ENCODE data around the gene USPL1.
"Not testable (repeated sequence)": the region's sequence is repeated elsewhere in the genome, so short reads cannot be mapped to it uniquely, and the experiment has no call there.

The USPL1 gene

DNA sequence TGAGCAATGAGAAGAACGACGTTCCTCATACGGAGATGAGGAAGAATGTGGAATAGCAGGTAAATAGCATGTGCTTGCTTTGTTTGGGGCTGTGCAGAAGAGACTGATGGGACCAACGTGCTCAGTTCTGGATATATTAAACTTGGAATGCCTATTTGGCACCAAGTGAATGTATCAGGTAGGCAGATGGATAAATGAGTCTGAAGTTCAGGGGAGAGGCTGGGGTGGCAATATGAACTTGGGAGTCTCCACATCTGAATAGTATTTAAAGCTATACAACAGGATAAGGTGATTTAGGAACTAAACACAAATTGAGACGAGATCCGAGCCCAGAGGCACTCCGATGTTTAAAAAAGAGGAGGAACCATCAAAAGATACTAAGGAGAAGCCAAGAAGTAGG is 12.7 kb upstream of the USPL1 start:
- Mint-ChIP-seq H3K4me1 (peaks cover 21% of the 10 kb centered on the region), H3K9me3 (no peaks in the 10 kb centered on the region), H3K27me3 (no peaks in the 10 kb centered on the region), H3K4me3 (no peak overlapping the region), H3K36me3 (no peaks in the 10 kb centered on the region), H3K27ac (no peak overlapping the region)

GRCh38 chr13:30607186-30607585 is 10.5 kb upstream of the USPL1 start:
- Mint-ChIP-seq H3K4me1 (peaks cover 27% of the 10 kb centered on the region), H3K27ac (peak overlapping the region; percentile 49)
- not testable (repeated sequence) for H3K9me3 Mint-ChIP-seq

DNA sequence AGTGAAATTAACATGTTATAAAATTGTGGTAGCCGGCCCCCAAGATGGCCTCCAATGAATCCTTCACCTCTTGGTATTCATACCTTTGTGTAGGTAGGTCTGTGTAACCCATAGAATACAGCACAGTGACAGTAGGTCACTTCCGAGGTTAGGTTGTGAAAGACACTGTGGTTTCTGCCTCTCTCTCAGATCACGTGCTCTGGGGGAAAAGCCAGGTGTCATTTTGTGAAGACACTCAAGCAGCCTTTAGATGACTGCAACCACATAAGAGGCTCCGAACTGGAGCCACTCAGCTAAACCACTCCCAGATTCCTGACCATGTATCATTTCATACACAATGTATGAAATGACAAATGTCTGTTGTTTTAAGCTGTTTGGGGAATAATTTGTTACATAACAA is 9.8 kb upstream of the USPL1 start:
- Mint-ChIP-seq H3K9me3 (no peaks in the 10 kb centered on the region), H3K36me3 (no peaks in the 10 kb centered on the region), H3K4me3 (no peak overlapping the region), H3K27ac (no peak overlapping the region), H3K4me1 (peaks cover 27% of the 10 kb centered on the region), H3K27me3 (no peaks in the 10 kb centered on the region)

More at GRCh38 chr13:30607186-30607585, 10.5 kb upstream of the USPL1 start:
- not testable (repeated sequence) for H3K27me3 Mint-ChIP-seq, H3K4me3 Mint-ChIP-seq, H3K36me3 Mint-ChIP-seq

DNA sequence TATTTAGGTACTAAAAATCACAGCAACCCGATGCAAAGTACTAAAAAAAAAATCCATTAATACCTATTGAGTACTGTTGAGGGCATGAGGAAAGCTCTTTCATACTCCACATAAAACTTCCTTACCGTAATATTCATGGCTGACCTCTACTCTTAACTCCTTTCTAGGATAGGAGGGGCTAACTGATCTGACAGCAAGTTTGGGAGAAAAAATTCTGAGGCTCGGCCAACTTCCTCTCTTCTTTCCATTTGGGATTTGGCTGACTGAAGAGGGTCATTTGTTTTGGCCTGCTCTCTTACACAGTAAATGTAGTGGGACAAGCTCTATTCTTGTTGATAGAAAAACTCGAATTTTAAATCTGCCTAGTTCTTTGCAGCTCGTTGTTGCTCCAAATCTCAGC is 9.4 kb upstream of the USPL1 start:
- Mint-ChIP-seq H3K4me3 (no peak overlapping the region), H3K4me1 (peaks cover 27% of the 10 kb centered on the region), H3K9me3 (no peaks in the 10 kb centered on the region), H3K27me3 (no peaks in the 10 kb centered on the region), H3K27ac (no peak overlapping the region), H3K36me3 (no peaks in the 10 kb centered on the region)

DNA sequence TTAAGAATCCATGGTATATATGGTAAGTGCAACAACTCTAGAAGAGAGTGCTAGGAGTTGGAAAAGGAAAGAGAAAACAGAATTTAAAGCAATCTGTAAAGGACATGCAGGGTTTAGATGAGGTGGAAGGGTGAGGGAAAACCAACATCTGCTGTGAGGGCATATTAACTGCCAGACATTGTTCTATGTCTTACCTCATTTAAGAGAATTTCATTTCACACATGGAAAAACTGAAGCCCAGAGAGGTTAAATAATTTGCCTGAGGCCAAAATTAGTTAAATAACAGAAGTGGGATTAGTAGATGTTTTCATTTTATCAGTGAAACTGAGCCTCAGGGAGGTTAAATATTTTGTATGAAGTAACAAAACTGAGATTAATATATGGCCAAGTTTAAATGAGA is 7.4 kb upstream of the USPL1 start:
- peak overlapping the region; percentile 10 for H3K27ac Mint-ChIP-seq
- H3K36me3 Mint-ChIP-seq = peaks cover 3% of the 10 kb centered on the region
- H3K4me1 Mint-ChIP-seq = peaks cover 40% of the 10 kb centered on the region
- H3K27me3 Mint-ChIP-seq = no peaks in the 10 kb centered on the region
- H3K4me3 Mint-ChIP-seq = no peak overlapping the region
- H3K9me3 Mint-ChIP-seq = no peaks in the 10 kb centered on the region

GRCh38 chr13:30615481-30615865 is 2.2 kb upstream of the USPL1 start:
- no peaks in the 10 kb centered on the region for H3K9me3 Mint-ChIP-seq
- H3K27me3 Mint-ChIP-seq = no peaks in the 10 kb centered on the region
- no peak overlapping the region for H3K4me3 Mint-ChIP-seq
- peaks cover 3% of the 10 kb centered on the region for H3K36me3 Mint-ChIP-seq
- peak overlapping the region; percentile 24 for H3K27ac Mint-ChIP-seq
- H3K4me1 Mint-ChIP-seq = peaks cover 23% of the 10 kb centered on the region

GRCh38 chr13:30615866-30616541 is 1.7 kb upstream of the USPL1 start:
- no peaks in the 10 kb centered on the region for H3K9me3 Mint-ChIP-seq
- H3K27ac Mint-ChIP-seq = no peak overlapping the region
- no peak overlapping the region for H3K4me3 Mint-ChIP-seq
- H3K4me1 Mint-ChIP-seq = peaks cover 21% of the 10 kb centered on the region
- H3K27me3 Mint-ChIP-seq = no peaks in the 10 kb centered on the region
- peaks cover 4% of the 10 kb centered on the region for H3K36me3 Mint-ChIP-seq

DNA sequence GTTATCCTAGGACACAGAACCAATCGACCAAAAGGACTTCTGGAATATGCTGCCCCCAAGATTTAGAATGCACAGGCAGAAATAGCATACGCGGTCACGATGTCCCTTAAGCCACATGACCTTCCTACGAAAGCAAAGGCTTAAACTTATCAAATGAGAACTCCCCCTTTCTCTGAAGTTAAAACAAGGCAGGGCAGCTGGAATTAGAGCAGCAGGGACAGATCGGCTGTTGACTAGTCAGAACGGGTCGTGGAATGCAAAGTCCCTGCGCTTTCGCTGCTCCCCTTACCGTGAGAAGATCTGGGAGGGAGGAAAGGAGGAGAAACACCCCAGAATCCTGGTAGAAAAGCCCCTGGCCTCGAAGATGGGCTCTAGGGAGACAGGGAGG is 799 bp upstream of the USPL1 start:
- H3K4me3 Mint-ChIP-seq = no peak overlapping the region
- peaks cover 7% of the 10 kb centered on the region for H3K36me3 Mint-ChIP-seq
- no peaks in the 10 kb centered on the region for H3K9me3 Mint-ChIP-seq
- no peaks in the 10 kb centered on the region for H3K27me3 Mint-ChIP-seq
- H3K4me1 Mint-ChIP-seq = peaks cover 23% of the 10 kb centered on the region
- H3K27ac Mint-ChIP-seq = no peak overlapping the region

- no peak overlapping the region for H3K4me3 Mint-ChIP-seq
- H3K27ac Mint-ChIP-seq = no peak overlapping the region
- H3K36me3 Mint-ChIP-seq = peaks cover 9% of the 10 kb centered on the region
- no peaks in the 10 kb centered on the region for H3K27me3 Mint-ChIP-seq
- H3K9me3 Mint-ChIP-seq = no peaks in the 10 kb centered on the region
- H3K4me1 Mint-ChIP-seq = peaks cover 32% of the 10 kb centered on the region
Observed at GRCh38 chr13:30618186-30618929, 638 bp downstream of the USPL1 start.

- H3K27me3 Mint-ChIP-seq = no peaks in the 10 kb centered on the region
- peaks cover 8% of the 10 kb centered on the region for H3K36me3 Mint-ChIP-seq
- H3K9me3 Mint-ChIP-seq = no peaks in the 10 kb centered on the region
- no peak overlapping the region for H3K27ac Mint-ChIP-seq
- H3K4me3 Mint-ChIP-seq = no peak overlapping the region
- H3K4me1 Mint-ChIP-seq = peaks cover 33% of the 10 kb centered on the region
Observed at GRCh38 chr13:30618930-30619279, 1.2 kb downstream of the USPL1 start.

GRCh38 chr13:30619731-30620130 is 2.0 kb downstream of the USPL1 start:
- peak overlapping the region; percentile 56 for H3K27ac Mint-ChIP-seq

GRCh38 chr13:30620941-30621340 is 3.2 kb downstream of the USPL1 start:
- H3K27me3 Mint-ChIP-seq = no peaks in the 10 kb centered on the region
- no peaks in the 10 kb centered on the region for H3K9me3 Mint-ChIP-seq
- no peak overlapping the region for H3K27ac Mint-ChIP-seq
- H3K4me1 Mint-ChIP-seq = peaks cover 31% of the 10 kb centered on the region
- peaks cover 17% of the 10 kb centered on the region for H3K36me3 Mint-ChIP-seq
- H3K4me3 Mint-ChIP-seq = no peak overlapping the region

More at GRCh38 chr13:30619731-30620130, 2.0 kb downstream of the USPL1 start:
- H3K4me1 Mint-ChIP-seq = peaks cover 34% of the 10 kb centered on the region
- H3K36me3 Mint-ChIP-seq = peaks cover 13% of the 10 kb centered on the region
- H3K27me3 Mint-ChIP-seq = no peaks in the 10 kb centered on the region
- H3K9me3 Mint-ChIP-seq = no peaks in the 10 kb centered on the region
- H3K4me3 Mint-ChIP-seq = no peak overlapping the region

GRCh38 chr13:30622551-30622950 is 4.8 kb downstream of the USPL1 start:
- no peaks in the 10 kb centered on the region for H3K9me3 Mint-ChIP-seq
- H3K4me3 Mint-ChIP-seq = no peak overlapping the region
- H3K27me3 Mint-ChIP-seq = no peaks in the 10 kb centered on the region
- H3K4me1 Mint-ChIP-seq = peaks cover 35% of the 10 kb centered on the region
- H3K36me3 Mint-ChIP-seq = peaks cover 17% of the 10 kb centered on the region
- H3K27ac Mint-ChIP-seq = no peak overlapping the region

DNA sequence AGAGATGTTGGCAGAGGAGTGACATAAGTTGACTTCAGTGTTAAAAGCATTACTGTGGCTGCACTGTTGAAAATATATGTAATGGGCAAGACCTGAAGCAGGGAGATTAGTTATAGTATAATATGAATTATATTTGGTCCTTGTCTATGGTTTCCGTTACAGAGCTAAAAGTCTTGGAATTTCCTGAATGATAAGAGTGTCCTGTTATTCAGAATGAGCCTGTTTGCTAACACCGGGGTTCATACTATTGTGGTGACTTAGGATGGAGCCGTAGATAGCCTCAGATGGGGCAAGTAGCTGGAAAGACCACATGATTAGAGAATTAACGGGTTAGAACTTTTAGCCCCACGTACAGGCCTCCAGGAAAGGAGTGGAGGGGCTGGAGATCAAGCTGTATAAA is 5.7 kb downstream of the USPL1 start:
- no peak overlapping the region for H3K27ac Mint-ChIP-seq

GRCh38 chr13:30624630-30625029 is 6.9 kb downstream of the USPL1 start:
- H3K27me3 Mint-ChIP-seq = no peaks in the 10 kb centered on the region
- H3K27ac Mint-ChIP-seq = no peak overlapping the region
- no peak overlapping the region for H3K4me3 Mint-ChIP-seq
- no peaks in the 10 kb centered on the region for H3K9me3 Mint-ChIP-seq
- peaks cover 21% of the 10 kb centered on the region for H3K36me3 Mint-ChIP-seq
- peaks cover 52% of the 10 kb centered on the region for H3K4me1 Mint-ChIP-seq

More for the DNA sequence above, 5.7 kb downstream of the USPL1 start:
- Mint-ChIP-seq H3K36me3 (peaks cover 17% of the 10 kb centered on the region), H3K4me1 (peaks cover 41% of the 10 kb centered on the region), H3K27me3 (no peaks in the 10 kb centered on the region), H3K9me3 (no peaks in the 10 kb centered on the region), H3K4me3 (no peak overlapping the region)

GRCh38 chr13:30629527-30629926 is 11.8 kb downstream of the USPL1 start:
- H3K4me3 Mint-ChIP-seq = no peak overlapping the region
- H3K36me3 Mint-ChIP-seq = peaks cover 26% of the 10 kb centered on the region
- no peak overlapping the region for H3K27ac Mint-ChIP-seq
- no peaks in the 10 kb centered on the region for H3K9me3 Mint-ChIP-seq
- H3K27me3 Mint-ChIP-seq = no peaks in the 10 kb centered on the region
- peaks cover 62% of the 10 kb centered on the region for H3K4me1 Mint-ChIP-seq

Measured in activated naive CD4-positive, alpha-beta T cell treated with anti-CD3 and anti-CD28 coated beads, Interleukin-2, amount 50 U/mL, for 24 hours (primary cell).